ENCODE measurements around the gene PHF20.
"Not testable (repeated sequence)": the region's sequence is repeated elsewhere in the genome, so short reads cannot be mapped to it uniquely, and the experiment has no call there.

Gene PHF20

GRCh38 chr20:35942243-35942642, 170.4 kb downstream of the PHF20 start:
- FAIRE-seq: no peak

DNA sequence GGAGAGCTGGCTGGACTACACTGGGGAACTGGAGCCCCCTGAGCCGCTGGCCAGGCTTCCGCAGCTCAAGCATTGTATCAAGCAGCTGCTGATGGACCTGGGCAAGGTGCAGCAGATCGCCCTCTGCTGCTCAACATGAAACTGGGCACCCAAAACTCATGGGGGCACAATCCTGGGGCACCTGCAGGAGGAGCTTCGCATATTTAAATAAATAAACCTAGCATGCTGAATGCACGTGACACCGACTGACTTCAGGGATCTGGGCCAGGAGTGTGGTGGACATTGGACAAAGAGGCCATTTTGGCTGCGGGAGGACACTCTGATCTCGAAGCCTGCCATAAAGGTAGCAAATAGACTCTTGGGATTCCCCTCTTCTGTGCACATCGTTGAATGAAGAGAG, 175.7 kb downstream of the PHF20 start:
- FAIRE-seq: no peak

DNA sequence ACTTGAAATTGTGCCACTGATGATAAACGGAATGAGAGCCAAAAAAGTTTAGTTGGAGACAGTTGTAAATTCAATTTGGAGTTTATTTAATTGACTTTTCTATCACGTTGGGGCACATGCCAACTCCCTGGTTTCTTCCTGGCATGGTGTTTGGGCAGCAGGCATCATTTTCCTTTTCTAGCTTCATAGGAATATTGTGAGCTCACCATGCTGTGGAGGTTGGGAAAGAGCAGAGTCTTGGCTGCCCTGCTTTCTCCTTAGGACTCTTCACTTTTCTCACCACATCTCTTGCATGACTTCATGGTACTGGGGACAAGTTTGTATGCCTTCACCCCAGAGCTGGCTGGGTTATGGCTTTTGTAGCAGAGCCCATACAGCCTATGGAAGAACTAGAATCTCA, 176.1 kb downstream of the PHF20 start:
- FAIRE-seq: no peak

- no peak for FAIRE-seq
Measured at GRCh38 chr20:35950093-35950492, 178.3 kb downstream of the PHF20 start.

- FAIRE-seq: not testable (repeated sequence)
Measured at GRCh38 chr20:35952080-35952479, 180.3 kb downstream of the PHF20 start.

DNA sequence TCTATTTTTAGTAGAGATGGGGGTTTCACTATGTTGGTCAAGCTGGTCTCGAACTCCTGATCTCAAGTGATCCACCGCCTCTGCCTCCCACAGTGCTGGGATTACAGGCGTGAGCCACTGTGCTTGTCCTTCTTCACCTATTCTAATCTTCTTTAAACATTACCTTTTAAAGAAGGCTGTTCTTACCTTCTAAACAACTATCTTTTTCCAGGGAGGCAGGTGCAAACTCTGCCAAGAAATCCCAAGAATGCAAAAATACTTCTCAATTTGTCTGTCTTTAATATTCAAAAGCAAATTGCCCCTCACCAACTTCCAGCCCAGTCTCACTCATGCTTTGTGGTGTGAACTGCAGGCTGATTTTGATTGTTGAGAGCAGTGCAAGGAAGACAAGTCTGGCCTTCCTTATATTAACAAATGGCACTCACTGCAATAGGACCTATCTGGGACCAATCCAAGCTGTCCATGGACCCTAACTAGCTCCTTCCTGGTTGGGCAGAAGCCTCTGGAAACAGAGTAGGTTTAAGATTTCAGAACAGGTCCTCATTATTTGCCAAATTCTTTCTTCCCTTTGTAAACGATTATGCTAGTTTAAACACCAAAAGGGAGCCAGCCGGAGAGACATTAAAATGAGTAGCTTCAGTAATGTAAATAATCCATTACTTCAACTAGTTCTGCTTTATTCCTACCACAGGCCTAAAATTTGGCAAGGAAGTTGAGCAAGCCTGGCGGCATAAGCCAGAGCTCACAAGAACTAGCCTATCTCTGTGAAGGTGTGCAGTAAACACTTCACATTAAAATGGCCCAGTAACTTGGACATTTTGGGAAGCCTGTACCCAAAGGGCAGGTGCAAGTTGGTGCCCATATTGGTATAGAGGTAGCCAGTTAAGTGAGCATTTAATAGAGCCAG, 180.9 kb downstream of the PHF20 start:
- no peak for FAIRE-seq

DNA sequence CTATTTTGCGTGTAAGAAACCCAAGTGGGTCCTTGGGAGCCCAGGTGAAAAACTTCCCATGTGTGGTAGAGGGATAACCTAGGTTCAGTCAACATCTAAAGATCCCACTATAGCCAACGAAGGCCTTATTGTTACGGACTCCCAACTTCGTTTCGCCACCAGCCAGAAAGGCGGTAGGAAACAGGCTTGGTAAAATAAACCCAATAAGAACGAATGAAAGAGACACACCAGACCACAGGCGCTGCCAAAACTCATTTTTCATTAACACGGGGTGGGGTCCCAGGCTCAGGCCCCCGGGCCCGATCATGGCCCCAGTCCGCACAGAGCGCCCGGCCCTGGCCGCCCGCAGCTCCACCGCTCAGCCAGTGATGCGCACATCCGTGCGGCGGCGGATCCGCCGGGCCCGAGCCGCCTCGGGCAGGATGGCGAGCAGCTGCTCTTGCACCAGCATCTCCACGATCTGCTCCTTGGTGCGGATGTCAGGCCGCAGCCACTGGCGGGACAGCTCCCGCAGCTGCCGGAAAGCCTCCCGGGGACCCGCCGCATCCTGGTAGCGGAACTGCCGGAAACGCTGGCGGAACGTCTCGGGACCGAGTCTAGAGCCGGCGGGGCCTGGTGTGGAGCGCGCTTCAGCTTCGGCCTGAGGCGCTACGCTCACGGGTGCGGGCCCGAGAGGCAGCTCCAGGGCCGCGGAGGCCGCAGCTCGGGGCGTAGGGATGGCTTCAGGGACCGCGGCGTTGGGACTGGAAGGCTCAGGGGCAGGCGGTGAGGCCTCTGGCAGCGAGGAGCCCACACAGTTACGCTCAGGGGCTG, 181.8 kb downstream of the PHF20 start:
- FAIRE-seq: no peak

- FAIRE-seq: peak; percentile 17
Measured at GRCh38 chr20:35954200-35954906, 182.5 kb downstream of the PHF20 start, which contains the start of gene SCAND1. SCAND1 (minus strand) TSS chr20:35954502; CDS start chr20:35954284, 218 bp downstream.

DNA sequence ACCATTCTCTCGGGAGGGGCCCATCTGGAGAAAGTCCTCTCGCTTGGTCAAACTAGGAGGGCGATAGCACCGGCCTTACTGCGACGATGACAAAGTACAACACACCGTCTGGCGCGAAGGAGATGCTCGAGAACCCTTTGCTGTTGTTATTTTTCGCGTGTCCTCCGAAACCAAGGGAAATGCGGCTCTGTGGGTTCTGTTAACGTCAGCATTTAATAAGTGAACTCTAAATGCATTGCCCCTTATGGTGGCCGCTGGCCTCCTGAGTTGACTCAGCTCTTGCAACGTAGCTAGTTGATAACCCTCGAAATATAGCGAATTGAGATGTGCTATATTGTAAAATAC, 183.1 kb downstream of the PHF20 start:
- FAIRE-seq: no peak

DNA sequence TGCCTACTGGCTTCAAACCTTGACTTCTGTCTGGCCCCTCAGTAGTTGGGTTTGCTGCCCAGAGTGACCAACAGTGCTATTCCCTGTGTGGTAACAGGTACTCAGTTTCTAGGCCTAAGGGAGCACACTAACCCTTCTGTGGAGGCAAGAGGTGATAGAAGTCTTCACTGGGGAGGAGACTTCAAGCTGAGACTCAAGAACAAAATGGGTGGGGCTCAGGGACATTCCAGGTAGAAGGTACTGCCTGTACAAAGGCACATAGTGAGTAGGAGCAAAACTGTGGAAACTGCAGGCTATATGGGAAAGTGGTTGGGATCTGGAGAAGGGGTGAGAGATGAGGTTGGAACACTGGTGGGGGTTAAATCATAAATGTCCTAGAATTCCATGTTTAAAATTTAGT, 184.8 kb downstream of the PHF20 start:
- FAIRE-seq: no peak

DNA sequence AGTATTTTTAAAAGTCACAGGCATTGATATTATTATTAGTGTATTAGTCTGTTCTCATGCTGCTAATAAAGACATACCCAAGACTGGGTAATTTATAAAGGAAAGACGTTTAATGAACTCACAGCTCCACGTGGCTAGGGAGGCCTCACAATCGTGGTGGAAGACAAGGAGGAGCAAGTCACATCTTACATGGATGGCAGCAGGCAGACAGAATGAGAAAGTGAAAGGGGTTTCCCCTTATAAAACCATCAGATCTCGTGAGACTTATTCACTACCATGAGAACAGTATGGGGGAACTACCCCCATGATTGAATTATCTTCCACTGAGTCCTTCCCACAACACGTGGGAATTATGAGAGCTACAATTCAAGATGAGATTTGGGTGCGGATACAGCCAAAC, 187.5 kb downstream of the PHF20 start:
- FAIRE-seq: not testable (repeated sequence)

GRCh38 chr20:35963878-35964277, 192.1 kb downstream of the PHF20 start:
- FAIRE-seq: no peak

- FAIRE-seq: no peak
Measured at GRCh38 chr20:35967979-35968640, 196.3 kb downstream of the PHF20 start, which contains the start of gene CNBD2. CNBD2 (plus strand) TSS chr20:35968590; CDS start chr20:35968763, 173 bp downstream.

DNA sequence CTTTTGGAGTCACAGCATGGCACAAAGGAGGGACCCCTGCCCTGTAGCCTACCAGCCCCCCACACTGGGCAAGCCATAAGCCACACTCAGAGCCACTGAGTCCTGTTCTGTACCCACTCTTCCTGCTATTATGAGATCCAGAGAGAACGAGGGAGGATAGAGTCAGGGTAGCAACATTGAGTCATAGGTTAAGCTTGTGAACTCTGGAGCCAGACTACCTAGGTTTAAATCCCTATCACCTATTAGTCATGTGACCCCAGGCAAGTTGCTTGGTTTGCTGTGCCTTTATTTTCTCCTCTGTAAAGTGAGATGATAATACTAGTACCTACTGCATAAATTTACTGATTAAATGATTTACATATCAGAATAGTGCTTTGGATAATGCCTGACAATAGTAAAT, 197.1 kb downstream of the PHF20 start:
- FAIRE-seq: no peak

- FAIRE-seq: no peak
Measured at GRCh38 chr20:35971981-35972380, 200.2 kb downstream of the PHF20 start.

GRCh38 chr20:35972462-35972861, 200.6 kb downstream of the PHF20 start:
- FAIRE-seq: no peak

GRCh38 chr20:35974256-35974655, 202.4 kb downstream of the PHF20 start:
- FAIRE-seq: no peak

GRCh38 chr20:35975576-35976373, 204.0 kb downstream of the PHF20 start:
- FAIRE-seq: no peak

- FAIRE-seq: no peak
Measured at GRCh38 chr20:35978041-35978513, 206.3 kb downstream of the PHF20 start.

DNA sequence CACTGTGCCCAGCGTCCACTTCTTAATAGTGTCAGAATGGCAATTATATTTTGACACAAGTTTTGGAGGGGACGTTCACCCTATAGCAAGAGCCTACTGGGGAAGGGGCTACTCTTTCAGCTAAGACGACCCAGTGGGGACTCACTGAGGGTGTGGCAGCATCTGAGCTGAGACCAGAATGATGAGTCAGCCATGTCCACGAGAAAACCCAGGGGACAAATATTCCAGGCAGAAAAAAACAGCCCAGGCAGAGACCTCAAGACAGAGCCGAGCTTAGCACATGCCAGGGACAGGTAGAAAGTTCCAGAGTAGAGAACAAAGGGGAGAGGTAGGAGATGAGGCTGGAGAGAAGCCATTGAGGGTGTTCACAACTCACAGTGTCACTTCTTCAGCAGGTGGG, 207.7 kb downstream of the PHF20 start:
- no peak for FAIRE-seq

DNA sequence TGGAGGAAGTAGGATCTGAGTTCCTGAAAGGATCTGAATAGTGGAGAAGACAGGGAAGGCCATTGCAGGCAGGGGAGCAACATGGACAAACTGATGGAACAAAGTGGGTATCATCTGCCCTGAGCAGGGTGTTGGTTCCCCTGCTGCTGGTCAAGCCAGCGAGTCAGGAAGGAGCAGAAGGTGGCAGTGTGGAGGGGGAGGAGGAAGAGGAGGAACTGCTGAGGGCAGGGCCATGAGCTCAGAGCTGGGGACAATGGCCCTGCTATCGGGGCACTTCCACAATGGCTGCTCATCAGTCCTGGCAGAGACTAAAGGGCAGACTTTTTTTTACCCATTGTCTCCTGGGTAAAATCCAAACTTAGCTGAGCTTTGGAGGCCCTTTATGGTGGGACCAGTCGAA, 210.2 kb downstream of the PHF20 start:
- FAIRE-seq: no peak

DNA sequence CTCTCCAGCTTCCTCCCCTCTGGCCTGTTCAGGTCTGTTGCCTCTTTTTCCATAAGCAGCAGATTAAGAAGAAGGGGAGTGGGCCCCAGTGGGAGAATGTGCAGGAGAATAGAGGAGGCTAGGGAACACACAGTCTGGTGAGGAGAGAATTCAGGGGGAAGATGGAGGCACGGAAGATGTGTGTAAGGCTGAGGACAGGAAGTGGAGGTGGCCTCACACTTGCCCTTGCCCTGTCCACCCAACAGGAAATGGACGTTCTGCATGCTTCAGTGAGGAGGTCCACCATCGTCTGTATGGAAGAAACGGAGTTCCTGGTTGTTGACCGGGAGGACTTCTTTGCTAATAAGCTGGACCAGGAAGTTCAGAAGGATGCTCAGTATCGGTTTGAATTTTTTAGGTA, 212.6 kb downstream of the PHF20 start:
- no peak for FAIRE-seq

Data from TTC549 (cell line).